22Rv1 (cell line): ENCODE results near the gene LXN.

Source experiments
- ZFX ChIP-seq: fragments of 450-650 bp; IDR thresholded peaks from 2 replicates; pipeline ENCODE4 v1.6.1; 2017; ENCODE audit warnings: antibody characterized with exemption, borderline replicate concordance
- TF ChIP-seq, protein P1 (sequence below): fragments of 450-650 bp; IDR thresholded peaks from 2 replicates; pipeline ENCODE4 v1.5.1; 2017; ENCODE audit warnings: mild to moderate bottlenecking

DNA sequence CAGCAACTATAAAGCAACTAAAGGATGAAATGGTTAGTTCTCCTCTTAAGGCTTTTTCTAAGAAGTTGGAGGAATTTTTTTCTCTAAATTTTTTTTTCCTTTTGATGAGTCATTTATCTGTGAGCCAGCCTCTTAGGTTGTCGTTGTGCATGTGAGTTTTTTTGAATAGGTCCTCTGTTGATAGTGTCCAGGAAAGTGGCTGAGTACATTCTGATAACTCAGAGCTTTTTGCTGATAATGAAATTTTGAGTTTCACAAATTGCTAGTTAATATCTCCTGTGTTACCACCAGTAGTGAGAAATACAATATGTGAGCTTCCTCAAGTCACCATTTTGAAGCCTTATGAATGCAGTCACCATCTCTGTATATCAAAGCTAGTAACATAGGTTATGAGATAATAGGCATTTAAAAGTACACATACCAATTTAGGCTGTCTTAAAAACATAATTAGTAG, 7.1 kb upstream of the LXN start:
- TF ChIP-seq, protein P1, sequence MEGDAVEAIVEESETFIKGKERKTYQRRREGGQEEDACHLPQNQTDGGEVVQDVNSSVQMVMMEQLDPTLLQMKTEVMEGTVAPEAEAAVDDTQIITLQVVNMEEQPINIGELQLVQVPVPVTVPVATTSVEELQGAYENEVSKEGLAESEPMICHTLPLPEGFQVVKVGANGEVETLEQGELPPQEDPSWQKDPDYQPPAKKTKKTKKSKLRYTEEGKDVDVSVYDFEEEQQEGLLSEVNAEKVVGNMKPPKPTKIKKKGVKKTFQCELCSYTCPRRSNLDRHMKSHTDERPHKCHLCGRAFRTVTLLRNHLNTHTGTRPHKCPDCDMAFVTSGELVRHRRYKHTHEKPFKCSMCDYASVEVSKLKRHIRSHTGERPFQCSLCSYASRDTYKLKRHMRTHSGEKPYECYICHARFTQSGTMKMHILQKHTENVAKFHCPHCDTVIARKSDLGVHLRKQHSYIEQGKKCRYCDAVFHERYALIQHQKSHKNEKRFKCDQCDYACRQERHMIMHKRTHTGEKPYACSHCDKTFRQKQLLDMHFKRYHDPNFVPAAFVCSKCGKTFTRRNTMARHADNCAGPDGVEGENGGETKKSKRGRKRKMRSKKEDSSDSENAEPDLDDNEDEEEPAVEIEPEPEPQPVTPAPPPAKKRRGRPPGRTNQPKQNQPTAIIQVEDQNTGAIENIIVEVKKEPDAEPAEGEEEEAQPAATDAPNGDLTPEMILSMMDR, result no peak
- no peak for TF ChIP-seq ZFX
